Colonic mucosa (tissue), 4 donors: ENCODE data around the gene ZFAND6. TPM values are rescaled to one million over a fixed set of nuclear protein-coding genes. Genes with fewer than 3 reads are reported as not detected.

Experiments used
- DNase-seq: peaks from one replicate; pipeline ENCODE4 v3.0.0-alpha.2; 2020
- H3K27ac ChIP-seq: fragments of 200-600 bp; one replicate; pipeline ENCODE4 v1.8.0; 2021
- H3K27me3 ChIP-seq: fragments of 200-600 bp; one replicate; pipeline ENCODE4 v1.8.0; 2021
- H3K36me3 ChIP-seq: fragments of 200-600 bp; one replicate; pipeline ENCODE4 v1.8.0; 2021
- H3K4me1 ChIP-seq: fragments of 200-600 bp; one replicate; pipeline ENCODE4 v1.8.0; 2021; ENCODE audit warnings: mild to moderate bottlenecking
- H3K4me3 ChIP-seq: fragments of 200-600 bp; one replicate; pipeline ENCODE4 v1.8.0; 2021
- H3K9ac ChIP-seq, 2 donors: one replicate each; pipeline ENCODE4 v1.7.0; 2013; ENCODE audit warnings: control low read depth in 2 of 2, low read depth in 2 of 2, low read length in 2 of 2
- H3K9me3 ChIP-seq: fragments of 200-600 bp; one replicate; pipeline ENCODE4 v1.8.0; 2021
- intact Hi-C: fragments of 100-400 bp; cut with DNase I; formaldehyde crosslinking; loops from one replicate; pipeline ENCODE4 v1.14.1; 2022
- total RNA-seq, 2 donors: library from RNA; stranded (reverse); fragmentation: NEBNext Ultra II Directional in 1 of 2; extraction: Animal tissue kit (Norgen Biotek cat#: 25700) in 1 of 2; gene quantifications; one replicate each; pipeline ENCODE4 v1.2.1, GENCODE V29; 2021
- TF ChIP-seq, protein P1 (sequence below): fragments of 200-600 bp; IDR thresholded peaks from one replicate; pipeline ENCODE4 v1.8.0; 2022; ENCODE audit warnings: antibody characterized with exemption, mild to moderate bottlenecking
- donor health status: healthy.
- donor health status: DM: no; HTN: no; CAD: no.
- donor health status: DM: no; HTN: no; CAD: no.

The ZFAND6 gene
- total RNA-seq, 2 donors from 2014 or later = 56.0 to 82.4 TPM

DNA sequence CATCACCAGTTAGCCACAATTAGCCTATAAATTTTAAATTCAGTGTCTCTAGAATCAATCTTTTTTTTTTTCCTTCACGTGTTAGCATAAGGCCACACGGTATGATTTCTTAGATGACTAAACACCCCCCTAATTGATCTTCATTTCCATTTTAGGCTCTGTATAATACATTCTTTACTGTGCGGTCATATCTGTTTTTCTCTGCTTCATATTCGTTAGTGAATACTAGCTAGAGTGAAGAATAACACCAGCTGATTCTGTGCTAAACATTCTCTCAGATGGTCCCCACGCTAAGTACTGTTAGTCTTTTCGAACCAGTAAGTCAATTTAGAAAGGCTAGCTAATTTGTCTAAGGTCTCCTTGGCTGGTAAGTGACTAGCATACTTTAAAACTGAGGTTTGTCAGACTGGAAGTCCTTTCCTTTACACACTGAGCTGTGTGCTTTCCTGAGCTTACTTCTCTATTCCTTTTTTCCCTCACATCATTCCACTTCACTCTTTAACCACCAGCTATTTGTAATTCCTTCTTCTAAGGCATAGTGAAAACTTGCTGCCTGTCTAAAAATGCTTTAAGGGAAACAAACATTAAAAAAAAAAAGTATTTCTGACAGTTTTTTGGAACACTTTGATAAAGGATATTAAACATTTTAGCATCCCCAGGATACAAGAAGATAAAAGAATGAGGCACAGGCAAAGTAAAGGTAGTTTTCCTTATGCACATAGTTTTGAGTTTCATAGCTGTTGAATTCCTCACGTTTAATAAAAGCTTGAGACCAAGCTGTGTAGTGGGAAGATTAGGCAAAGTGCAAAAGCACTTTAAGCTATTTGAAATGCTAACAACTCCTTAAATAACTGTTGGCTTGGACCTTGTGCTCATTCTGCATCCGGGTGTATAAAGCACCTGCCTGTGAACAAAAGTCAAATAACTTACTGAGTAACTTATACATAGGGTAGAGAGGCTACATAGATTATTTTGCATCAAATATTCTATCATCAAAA is 17.1 kb downstream of the ZFAND6 start:
- no peaks in the 10 kb centered on the region for H3K27me3 ChIP-seq
- peak overlapping the region in 1 of 2 donors; percentile 2 for H3K9ac ChIP-seq
- peaks cover 3% of the 10 kb centered on the region for H3K4me1 ChIP-seq
- no peaks in the 10 kb centered on the region for H3K36me3 ChIP-seq
- peak overlapping the region; percentile 33 for H3K27ac ChIP-seq
- no peak overlapping the region for H3K4me3 ChIP-seq
- TF ChIP-seq, protein P1, sequence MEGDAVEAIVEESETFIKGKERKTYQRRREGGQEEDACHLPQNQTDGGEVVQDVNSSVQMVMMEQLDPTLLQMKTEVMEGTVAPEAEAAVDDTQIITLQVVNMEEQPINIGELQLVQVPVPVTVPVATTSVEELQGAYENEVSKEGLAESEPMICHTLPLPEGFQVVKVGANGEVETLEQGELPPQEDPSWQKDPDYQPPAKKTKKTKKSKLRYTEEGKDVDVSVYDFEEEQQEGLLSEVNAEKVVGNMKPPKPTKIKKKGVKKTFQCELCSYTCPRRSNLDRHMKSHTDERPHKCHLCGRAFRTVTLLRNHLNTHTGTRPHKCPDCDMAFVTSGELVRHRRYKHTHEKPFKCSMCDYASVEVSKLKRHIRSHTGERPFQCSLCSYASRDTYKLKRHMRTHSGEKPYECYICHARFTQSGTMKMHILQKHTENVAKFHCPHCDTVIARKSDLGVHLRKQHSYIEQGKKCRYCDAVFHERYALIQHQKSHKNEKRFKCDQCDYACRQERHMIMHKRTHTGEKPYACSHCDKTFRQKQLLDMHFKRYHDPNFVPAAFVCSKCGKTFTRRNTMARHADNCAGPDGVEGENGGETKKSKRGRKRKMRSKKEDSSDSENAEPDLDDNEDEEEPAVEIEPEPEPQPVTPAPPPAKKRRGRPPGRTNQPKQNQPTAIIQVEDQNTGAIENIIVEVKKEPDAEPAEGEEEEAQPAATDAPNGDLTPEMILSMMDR = no peak
- intact Hi-C loops = no loop called here
- H3K9me3 ChIP-seq = no peaks in the 10 kb centered on the region
- peak; percentile 27 for DNase-seq

DNA sequence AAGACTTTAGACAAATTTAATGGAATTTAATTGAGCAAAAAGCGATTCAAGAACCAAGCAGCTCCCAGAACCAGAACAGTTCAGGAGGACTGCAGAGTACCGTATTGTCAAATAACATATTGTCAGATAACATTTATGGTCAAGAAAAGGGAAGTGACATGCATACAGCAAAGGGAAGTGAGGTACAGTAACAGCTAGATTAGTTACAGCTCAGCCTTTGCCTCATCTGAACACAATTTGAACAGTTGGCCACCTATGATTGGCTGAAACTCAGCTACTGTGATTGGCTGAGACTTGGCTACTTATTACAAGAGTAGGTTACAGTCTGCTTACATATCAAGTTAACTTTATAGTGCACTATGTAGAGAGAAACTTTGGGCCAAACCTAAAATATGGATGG is 21.9 kb downstream of the ZFAND6 start:
- Histone ChIP-seq H3K9me3 (no peaks in the 10 kb centered on the region), H3K36me3 (no peaks in the 10 kb centered on the region), H3K9ac (no peak overlapping the region), H3K27me3 (no peaks in the 10 kb centered on the region), H3K4me1 (no peaks in the 10 kb centered on the region), H3K27ac (no peak overlapping the region), H3K4me3 (no peak overlapping the region)
- intact Hi-C loops = no loop called here
- DNase-seq = no peak
- TF ChIP-seq, protein P1 = no peak

DNA sequence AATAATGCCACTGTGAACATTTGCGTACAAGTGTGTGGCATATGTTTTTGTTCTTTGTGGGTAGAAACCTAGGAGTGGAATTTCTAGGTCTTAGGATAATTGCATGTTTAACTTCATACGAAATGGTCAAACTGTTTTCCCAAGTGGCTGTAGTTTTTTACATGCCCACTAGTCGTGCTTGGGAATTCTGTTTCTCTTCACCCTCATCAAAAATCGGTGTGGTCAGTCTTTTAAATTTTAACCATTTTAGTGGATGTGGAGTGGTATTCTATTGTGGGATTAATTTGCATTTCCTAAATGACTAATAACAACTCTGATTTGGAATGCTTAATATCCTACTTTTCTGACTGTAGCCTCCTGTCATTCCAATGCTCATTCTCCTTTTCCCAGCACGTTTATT is 27.6 kb downstream of the ZFAND6 start:
- Histone ChIP-seq H3K9ac (no peak overlapping the region), H3K27me3 (no peaks in the 10 kb centered on the region), H3K9me3 (no peaks in the 10 kb centered on the region), H3K27ac (no peak overlapping the region), H3K4me1 (no peaks in the 10 kb centered on the region), H3K36me3 (no peaks in the 10 kb centered on the region), H3K4me3 (no peak overlapping the region)
- TF ChIP-seq, protein P1 = no peak
- intact Hi-C loops = no loop called here
- no peak for DNase-seq

DNA sequence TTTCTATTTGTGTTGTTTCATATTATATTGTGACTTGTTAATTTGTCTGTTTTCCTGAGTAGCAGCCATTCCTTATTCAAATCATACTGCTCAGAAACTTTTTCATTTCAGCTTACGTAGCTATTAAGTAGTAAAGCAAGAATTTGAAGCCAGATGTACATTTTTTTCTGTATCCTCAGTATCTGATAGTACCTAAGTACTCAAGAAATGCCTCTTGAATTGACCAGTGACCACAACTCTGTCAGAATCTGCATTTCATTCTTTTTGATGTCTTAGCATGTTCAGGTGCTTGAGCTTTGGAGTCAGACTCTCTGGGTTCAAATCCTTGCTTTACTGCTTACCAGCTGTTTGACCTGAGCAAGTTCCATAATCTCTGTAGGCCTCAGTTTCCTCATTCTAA is 30.6 kb downstream of the ZFAND6 start:
- intact Hi-C loops = no loop called here
- Histone ChIP-seq H3K9ac (no peak overlapping the region), H3K27ac (no peak overlapping the region), H3K27me3 (no peaks in the 10 kb centered on the region), H3K9me3 (no peaks in the 10 kb centered on the region), H3K4me3 (no peak overlapping the region), H3K36me3 (no peaks in the 10 kb centered on the region), H3K4me1 (no peaks in the 10 kb centered on the region)
- DNase-seq = no peak
- TF ChIP-seq, protein P1 = no peak

DNA sequence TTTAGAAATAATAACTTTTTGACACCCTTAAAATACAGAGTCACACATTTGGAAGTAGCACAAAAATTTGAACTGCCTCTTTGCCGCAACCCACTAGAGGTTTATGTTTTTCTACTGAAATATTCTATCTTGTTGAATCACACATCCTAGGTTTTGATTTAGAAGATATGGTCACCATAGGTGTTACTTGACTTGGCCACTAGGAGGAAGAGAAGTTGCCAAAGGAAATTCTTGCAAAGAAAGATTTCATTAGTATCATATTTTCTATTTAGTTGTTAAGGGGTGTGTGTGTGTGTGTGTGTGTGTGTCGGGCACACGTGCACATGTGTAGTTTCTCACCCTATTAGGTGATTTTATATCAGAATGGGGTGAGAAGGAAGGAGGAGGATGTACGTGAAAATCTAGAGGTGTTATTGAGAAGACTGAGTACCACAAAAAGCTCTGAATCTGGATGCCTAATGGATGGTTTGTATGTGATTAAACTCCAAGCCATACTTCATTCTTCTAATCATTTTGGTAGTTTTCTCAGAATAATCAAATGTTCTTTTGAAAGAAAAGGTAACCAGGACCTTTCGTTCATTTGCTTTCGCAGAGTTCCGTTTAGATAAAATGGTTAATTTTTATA is 31.5 kb downstream of the ZFAND6 start:
- intact Hi-C loops = no loop called here
- Histone ChIP-seq H3K4me1 (no peaks in the 10 kb centered on the region), H3K27me3 (no peaks in the 10 kb centered on the region), H3K4me3 (no peak overlapping the region), H3K9ac (no peak overlapping the region), H3K27ac (no peak overlapping the region), H3K9me3 (no peaks in the 10 kb centered on the region), H3K36me3 (no peaks in the 10 kb centered on the region)
- DNase-seq = no peak
- TF ChIP-seq, protein P1 = no peak
